Uterus (tissue), 2 donors: ENCODE measurements around the gene DOCK1.

Experiments used
- CTCF ChIP-seq, 4 experiments: fragments of 200-600 bp in 2 of 4; fragments of 450-650 bp in 2 of 4; sonication (generic) in 2 of 4; IDR thresholded peaks; one replicate each; pipeline ENCODE4 v1.5.1; 2016 to 2019; ENCODE audit warnings: antibody characterized with exemption in 4 of 4, mild to moderate bottlenecking in 2 of 4, moderate library complexity in 1 of 4
- POLR2A ChIP-seq, 2 donors: fragments of 450-650 bp; IDR thresholded peaks; one replicate each; pipeline ENCODE4 v1.6.1; 2016; ENCODE audit warnings: antibody characterized with exemption in 2 of 2, mild to moderate bottlenecking in 1 of 2, moderate library complexity in 1 of 2

GRCh38 chr10:127153181-127153580 lies 248.0 kb downstream of the DOCK1 start:
- TF ChIP-seq POLR2A (IDR thresholded peaks at IDR 0.05) (no peak), CTCF (IDR thresholded peaks at IDR 0.05) (no peak)
